Hematopoietic multipotent progenitor cell treated with erythropoietin and hydrocortisone succinate and interleukin-3 and kit ligand, for 4 days (in vitro differentiated cells): ENCODE measurements around the gene CDSN.
"Not testable (repeated sequence)": the region's sequence is repeated elsewhere in the genome, so short reads cannot be mapped to it uniquely, and the experiment has no call there.

Source experiments
- DNase-seq: peaks from one replicate; pipeline ENCODE4 v3.0.0-alpha.2; 2015

The CDSN gene

GRCh38 chr6:31081872-31082271 lies 38.4 kb downstream of the CDSN start:
- DNase-seq, result no peak

GRCh38 chr6:31079656-31080261 lies 40.5 kb downstream of the CDSN start:
- peak; percentile 85 for DNase-seq

- DNase-seq, result no peak
Observed at GRCh38 chr6:31076611-31077010, 43.6 kb downstream of the CDSN start.

GRCh38 chr6:31075528-31075927 lies 44.7 kb downstream of the CDSN start:
- no peak for DNase-seq

- DNase-seq, result no peak
Observed at GRCh38 chr6:31074401-31074800, 45.8 kb downstream of the CDSN start.

- DNase-seq, result peak; percentile 38
Observed at GRCh38 chr6:31070711-31071197, 49.5 kb downstream of the CDSN start.

- peak; percentile 83 for DNase-seq
Observed at GRCh38 chr6:31068669-31069340, 51.4 kb downstream of the CDSN start.

GRCh38 chr6:31067891-31068668 lies 52.2 kb downstream of the CDSN start:
- DNase-seq, result not testable (repeated sequence)

- not testable (repeated sequence) for DNase-seq
Observed at GRCh38 chr6:31067028-31067427, 53.2 kb downstream of the CDSN start.

GRCh38 chr6:31065556-31065955 lies 54.7 kb downstream of the CDSN start:
- DNase-seq, result no peak
